Frontal cortex (tissue), 4 donors: Measurements from ENCODE around the gene TMEM11. TPM values are rescaled to one million over a fixed set of nuclear protein-coding genes. Genes with fewer than 3 reads are reported as not detected.

ENCODE experiments used
- DNase-seq, 2 donors: peaks; one replicate each; pipeline ENCODE4 v3.0.0; 2012; ENCODE audit warnings: low spot score in 2 of 2
- FAIRE-seq: peaks from 2 replicates; lab custom pipeline; 2012; peaks lifted over from hg19 to GRCh38; lab: Jason Lieb, UNC
- small RNA-seq: library from RNA; depleted of rRNA; stranded (forward); fragments of <200 nt; gene quantifications from one replicate; pipeline ENCODE3, GENCODE V24; 2014
- total RNA-seq: library from RNA; depleted of rRNA; stranded (reverse); fragments of >200 nt; gene quantifications from one replicate; pipeline ENCODE4 v1.2.3, GENCODE V29; 2014
- donor health status: control.
- donor health status: control.
- donor health status: control.

TMEM11 gene
- total RNA-seq, 1 donor from 2014 or later = 11.0 TPM

- DNase-seq (no peak), FAIRE-seq (no peak)
Observed at GRCh38 chr17:21167303-21167702, 46.7 kb downstream of the TMEM11 start.

- no peak for FAIRE-seq
- DNase-seq = no peak
Observed at GRCh38 chr17:21166595-21167210, 47.3 kb downstream of the TMEM11 start.

GRCh38 chr17:21165922-21166594 lies 47.9 kb downstream of the TMEM11 start:
- no peak for DNase-seq
- no peak for FAIRE-seq

DNA sequence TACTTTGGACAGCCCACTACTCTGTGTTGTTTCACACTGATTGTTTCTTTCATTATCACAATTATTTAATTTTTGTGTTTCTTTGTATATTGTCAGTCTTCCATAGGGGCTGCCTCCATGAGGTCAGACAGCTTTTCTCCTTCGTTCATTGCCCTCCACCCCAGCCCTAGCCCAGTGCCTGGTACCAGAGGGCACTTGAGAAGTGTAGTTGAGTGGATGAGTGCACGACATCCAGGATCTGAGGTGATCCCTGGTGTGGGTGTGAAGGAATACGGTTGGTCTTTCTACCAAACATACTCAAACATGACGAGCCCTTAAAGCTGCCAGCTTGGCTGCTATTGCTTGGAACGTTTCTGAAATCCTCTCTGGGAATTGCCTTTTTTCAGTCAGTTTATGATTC lies 49.3 kb downstream of the TMEM11 start:
- no peak for FAIRE-seq
- no peak for DNase-seq

GRCh38 chr17:21164216-21164615 lies 49.7 kb downstream of the TMEM11 start:
- FAIRE-seq (no peak), DNase-seq (no peak)

DNA sequence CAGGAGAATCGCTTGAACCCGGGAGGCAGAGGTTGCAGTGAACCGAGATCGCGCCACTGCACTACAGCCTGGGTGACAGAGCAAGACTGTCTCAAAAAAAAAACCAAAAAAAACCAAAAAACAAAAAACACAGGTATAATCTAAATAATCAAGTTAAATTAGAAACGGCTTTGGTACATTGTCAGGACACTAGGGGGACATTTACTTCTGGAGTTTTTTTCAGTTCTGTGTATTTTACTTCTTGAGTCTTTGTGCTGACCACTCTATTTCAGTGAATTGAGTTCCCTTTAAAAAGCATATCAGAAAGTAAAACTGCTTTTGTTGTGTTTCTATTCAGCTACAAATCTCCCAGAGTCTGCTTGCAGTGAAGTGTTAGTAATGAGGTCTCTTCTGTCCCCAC lies 50.9 kb downstream of the TMEM11 start:
- FAIRE-seq (no peak), DNase-seq (no peak)

DNA sequence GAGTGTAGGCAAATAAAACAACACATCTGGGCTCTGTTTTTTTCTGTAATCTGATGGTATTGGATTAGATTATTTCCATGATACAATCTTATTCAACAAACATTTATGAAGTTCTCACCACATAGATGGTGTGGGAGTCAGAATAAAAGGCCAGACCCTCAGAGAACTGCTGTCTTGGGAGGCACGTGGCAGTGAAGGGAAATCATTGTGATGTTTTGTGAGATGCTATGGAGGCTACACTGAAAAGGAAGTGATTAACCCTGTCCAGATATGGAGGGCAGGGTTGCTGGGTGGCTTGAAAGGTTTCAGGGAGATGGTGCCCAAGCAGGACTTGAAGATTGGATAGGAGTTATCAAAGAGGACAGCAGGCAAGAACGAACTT lies 51.6 kb downstream of the TMEM11 start:
- DNase-seq (no peak), FAIRE-seq (no peak)

DNA sequence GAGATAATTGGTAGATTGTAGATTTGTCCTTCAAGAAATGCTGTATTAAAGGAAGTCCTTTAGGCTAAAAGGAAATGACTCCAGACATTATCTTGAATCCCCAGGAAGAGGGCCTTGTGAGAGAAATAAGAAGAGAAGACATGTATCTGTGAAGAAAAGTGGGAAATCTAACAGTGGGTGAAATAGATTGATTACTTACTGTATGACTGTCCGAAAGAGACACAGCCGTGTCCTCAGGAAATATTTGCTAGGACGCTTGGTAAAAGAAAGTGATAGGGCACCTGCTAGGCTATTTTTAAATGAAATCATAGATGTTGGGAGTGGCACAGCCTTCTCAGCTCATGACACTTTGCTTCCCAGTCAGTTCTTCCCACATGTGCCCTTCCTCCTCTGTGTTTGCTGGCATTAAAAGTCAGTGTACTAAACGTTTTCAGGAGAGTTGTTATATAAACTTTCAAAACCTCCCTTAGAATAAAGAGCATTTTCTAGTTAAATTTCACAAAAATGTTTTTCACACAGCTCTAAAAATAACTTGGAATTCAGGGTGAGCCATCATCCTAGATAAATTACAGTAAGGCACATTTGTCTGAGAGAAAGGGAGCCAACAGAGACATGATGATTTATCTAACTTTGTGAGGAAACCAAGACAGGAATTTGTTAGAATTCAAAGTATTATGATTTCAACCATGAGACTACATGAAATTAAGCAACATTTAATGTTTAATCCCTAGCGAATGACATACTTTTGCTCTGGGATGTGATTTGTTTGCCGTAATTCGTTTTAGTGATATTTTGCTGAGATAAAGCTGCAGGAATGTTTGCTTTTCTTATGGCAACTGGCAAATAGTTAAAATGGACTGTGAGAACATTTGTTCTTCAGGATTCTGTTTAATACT lies 52.2 kb downstream of the TMEM11 start:
- no peak for FAIRE-seq
- no peak for DNase-seq

DNA sequence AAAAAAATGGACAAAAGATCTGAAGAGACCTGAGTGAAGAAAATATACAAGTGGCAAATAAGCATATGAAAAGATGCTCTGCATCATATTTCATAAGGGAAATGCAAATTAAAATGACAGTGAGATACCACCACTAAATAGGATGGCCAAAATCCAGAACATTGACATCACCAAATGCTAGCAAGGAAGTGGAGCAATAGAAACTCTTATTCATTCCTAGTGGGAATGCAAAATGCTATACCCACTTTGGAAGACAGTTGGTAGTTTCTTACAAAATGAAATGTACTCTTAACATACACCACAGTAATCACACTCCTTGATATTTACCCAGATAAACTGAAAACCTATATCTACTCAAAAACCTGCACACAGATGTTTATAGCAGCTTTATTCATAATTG lies 53.6 kb downstream of the TMEM11 start:
- DNase-seq = no peak
- FAIRE-seq = no peak

GRCh38 chr17:21157586-21158370 lies 56.2 kb downstream of the TMEM11 start:
- no peak for DNase-seq
- FAIRE-seq = no peak

DNA sequence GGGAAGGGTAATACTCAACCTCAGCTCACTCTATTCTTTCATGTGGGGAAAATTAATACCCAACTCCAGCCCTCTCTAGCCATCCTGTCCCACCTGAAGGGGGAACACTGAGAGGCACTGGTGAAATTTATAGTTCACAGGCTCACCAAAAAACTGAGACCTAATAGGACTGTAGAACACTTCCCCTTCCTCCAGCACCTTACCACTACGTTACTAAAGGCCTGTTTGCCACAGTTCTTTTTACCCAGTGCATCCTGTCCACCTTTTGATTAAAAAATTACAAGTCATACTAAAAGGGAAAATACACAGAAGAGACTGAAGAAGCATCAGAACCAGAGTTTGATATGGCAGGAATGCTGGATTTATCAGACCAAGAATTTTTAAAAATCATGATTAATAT lies 61.2 kb downstream of the TMEM11 start:
- DNase-seq (no peak), FAIRE-seq (no peak)

- no peak for FAIRE-seq
Observed at GRCh38 chr17:21149621-21150020, 64.3 kb downstream of the TMEM11 start.

More at GRCh38 chr17:21149621-21150020, 64.3 kb downstream of the TMEM11 start:
- DNase-seq = no peak

Small RNA genes within 50 kb of the gene (small RNA-seq; reads per million reads assigned to genes)
- gene RN7SL426P = not detected

Other genes starting within 250 kb of the TMEM11 start
- 378 TPM for gene USP22, start 171.2 kb downstream of the TMEM11 start, total RNA-seq
- 11.4 TPM for gene DHRS7B, start 87.2 kb downstream of the TMEM11 start, total RNA-seq
- 1.6 TPM for gene NATD1, start 39.2 kb upstream of the TMEM11 start, total RNA-seq
- gene MAP2K3, start 70.5 kb upstream of the TMEM11 start, total RNA-seq = 2.0 TPM
- gene KCNJ12, start 162.2 kb upstream of the TMEM11 start, total RNA-seq = 0.82 TPM